Tibial nerve (tissue), 4 donors: ENCODE data around the gene FAM107A. TPM values are rescaled to one million over a fixed set of nuclear protein-coding genes. Genes with fewer than 3 reads are reported as not detected.

Experiments used
- DNase-seq, 2 donors: peaks; one replicate each; pipeline ENCODE4 v3.0.0-alpha.2; 2019; ENCODE audit warnings: low spot score in 2 of 2
- H3K27ac ChIP-seq, 4 donors: fragments of 200-600 bp; sonication (generic) in 3 of 4; one replicate each; pipeline ENCODE4 v1.5.1; 2017 to 2019; ENCODE audit warnings: mild to moderate bottlenecking in 1 of 4
- H3K27me3 ChIP-seq, 2 donors: fragments of 200-600 bp; sonication (generic) in 1 of 2; one replicate each; pipeline versions ENCODE4 v1.5.1 to v1.6.0; 2017 to 2019
- H3K36me3 ChIP-seq, 3 donors: fragments of 200-600 bp; sonication (generic); one replicate each; pipeline ENCODE4 v1.5.1; 2018 to 2019
- H3K4me1 ChIP-seq, 4 donors: fragments of 200-600 bp; sonication (generic) in 3 of 4; one replicate each; pipeline ENCODE4 v1.5.1; 2017 to 2019
- H3K4me3 ChIP-seq, 4 donors: fragments of 200-600 bp; sonication (generic) in 3 of 4; one replicate each; pipeline ENCODE4 v1.5.1; 2017 to 2019; ENCODE audit warnings: mild to moderate bottlenecking in 1 of 4, moderate library complexity in 1 of 4
- H3K9me3 ChIP-seq, 4 donors: fragments of 200-600 bp; sonication (generic) in 3 of 4; one replicate each; pipeline ENCODE4 v1.5.1; 2017 to 2019
- EP300 ChIP-seq, 2 donors: sonication (generic); formaldehyde crosslinking; IDR thresholded peaks; one replicate each; pipeline ENCODE4 v1.6.1; 2017; ENCODE audit warnings: antibody characterized with exemption in 2 of 2, mild to moderate bottlenecking in 1 of 2
- POLR2A ChIP-seq, 2 donors: fragments of 450-650 bp; IDR thresholded peaks; one replicate each; pipeline ENCODE4 v1.6.1; 2017; ENCODE audit warnings: antibody characterized with exemption in 2 of 2, mild to moderate bottlenecking in 2 of 2, moderate library complexity in 2 of 2
- WGBS, 2 donors: methylation state at CpG; one replicate each; pipeline ENCODE4 v1.1.5; 2018; 5-methylcytosine and 5-hydroxymethylcytosine counted together
- total RNA-seq, 4 donors: library from RNA; depleted of rRNA; stranded (reverse); fragments of >200 nt; gene quantifications; one replicate each; pipeline ENCODE4 v1.1.0, GENCODE V29; 2016
- TF ChIP-seq, protein P1 (sequence below), 5 experiments: fragments of 200-600 bp in 3 of 5; fragments of 450-650 bp in 2 of 5; sonication (generic) in 3 of 5; IDR thresholded peaks; one replicate each; pipeline ENCODE4 v1.5.1; 2016 to 2019; ENCODE audit warnings: antibody characterized with exemption in 5 of 5, mild to moderate bottlenecking in 3 of 5, moderate library complexity in 2 of 5

FAM107A gene
- total RNA-seq, 4 donors from 2014 or later: 147 to 305 (median 227) TPM

DNA sequence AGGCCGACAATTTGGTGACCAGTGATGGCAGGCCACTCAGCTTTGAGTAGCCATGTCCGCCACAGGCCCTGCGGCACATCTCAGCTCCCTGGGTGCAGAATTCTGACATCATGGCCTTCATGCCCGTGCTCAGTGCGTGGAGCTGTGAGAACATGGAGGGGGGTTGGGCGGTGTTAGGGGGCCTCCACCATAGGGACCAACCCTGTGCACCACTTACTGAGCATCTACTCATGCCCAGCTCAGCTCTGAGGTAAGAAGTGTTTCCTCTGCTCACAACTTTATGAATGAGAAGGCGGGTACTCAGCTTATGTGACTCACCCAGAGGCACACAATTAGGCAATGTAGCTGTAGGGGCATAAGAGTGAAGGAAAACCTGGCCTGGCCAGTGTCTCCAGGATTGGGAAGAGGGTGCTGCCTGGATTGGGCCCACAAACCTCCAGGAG lies 50.7 kb downstream of the FAM107A start:
- Histone ChIP-seq H3K36me3 (peaks cover 0 to 100% (median 7%) of the 10 kb centered on the region in 3 donors), H3K4me3 (no peak overlapping the region), H3K9me3 (no peaks in the 10 kb centered on the region), H3K27ac (no peak overlapping the region), H3K27me3 (no peaks in the 10 kb centered on the region), H3K4me1 (peaks cover 0 to 18% (median 0%) of the 10 kb centered on the region in 4 donors)
- WGBS, 2 donors: 71 to 78% methylated on average over 7 of the region's 7 CpGs
- DNase-seq: no peak
- no peak for TF ChIP-seq POLR2A (IDR thresholded peaks at IDR 0.05)
- TF ChIP-seq EP300 (IDR thresholded peaks at IDR 0.05): peak in 1 of 2 donors; percentile 18

DNA sequence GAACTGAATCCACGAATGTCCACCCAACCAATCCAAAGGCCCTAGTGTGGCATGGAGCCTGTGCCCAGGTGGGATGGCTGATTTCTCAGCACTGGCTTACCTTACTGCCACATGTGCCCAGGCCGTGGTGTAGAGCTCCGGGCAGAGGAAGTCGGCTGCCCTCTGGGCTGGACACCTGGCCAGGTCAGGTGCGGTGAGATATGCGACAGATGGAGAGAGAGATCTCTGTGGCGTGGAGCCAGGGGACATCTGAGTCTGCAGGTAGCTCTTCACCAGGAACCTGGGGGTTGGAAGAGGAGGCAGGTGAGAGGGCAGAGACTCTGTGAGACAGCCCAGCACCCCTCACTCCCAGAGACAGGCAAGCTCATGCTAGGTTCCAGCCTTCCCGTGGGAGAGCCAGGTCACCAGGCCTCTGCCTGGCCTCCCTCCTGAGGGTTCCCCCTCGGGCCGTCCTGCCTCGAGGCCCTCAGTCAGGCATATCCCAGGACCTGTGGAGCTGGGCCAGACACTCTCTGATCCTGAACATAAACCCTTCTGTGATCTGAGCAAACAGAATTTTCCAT lies 52.8 kb downstream of the FAM107A start:
- peaks cover 0 to 100% (median 7%) of the 10 kb centered on the region in 3 donors for H3K36me3 ChIP-seq
- DNase-seq: no peak
- TF ChIP-seq POLR2A (IDR thresholded peaks at IDR 0.05) (no peak), EP300 (IDR thresholded peaks at IDR 0.05) (no peak)
- TF ChIP-seq, protein P1, sequence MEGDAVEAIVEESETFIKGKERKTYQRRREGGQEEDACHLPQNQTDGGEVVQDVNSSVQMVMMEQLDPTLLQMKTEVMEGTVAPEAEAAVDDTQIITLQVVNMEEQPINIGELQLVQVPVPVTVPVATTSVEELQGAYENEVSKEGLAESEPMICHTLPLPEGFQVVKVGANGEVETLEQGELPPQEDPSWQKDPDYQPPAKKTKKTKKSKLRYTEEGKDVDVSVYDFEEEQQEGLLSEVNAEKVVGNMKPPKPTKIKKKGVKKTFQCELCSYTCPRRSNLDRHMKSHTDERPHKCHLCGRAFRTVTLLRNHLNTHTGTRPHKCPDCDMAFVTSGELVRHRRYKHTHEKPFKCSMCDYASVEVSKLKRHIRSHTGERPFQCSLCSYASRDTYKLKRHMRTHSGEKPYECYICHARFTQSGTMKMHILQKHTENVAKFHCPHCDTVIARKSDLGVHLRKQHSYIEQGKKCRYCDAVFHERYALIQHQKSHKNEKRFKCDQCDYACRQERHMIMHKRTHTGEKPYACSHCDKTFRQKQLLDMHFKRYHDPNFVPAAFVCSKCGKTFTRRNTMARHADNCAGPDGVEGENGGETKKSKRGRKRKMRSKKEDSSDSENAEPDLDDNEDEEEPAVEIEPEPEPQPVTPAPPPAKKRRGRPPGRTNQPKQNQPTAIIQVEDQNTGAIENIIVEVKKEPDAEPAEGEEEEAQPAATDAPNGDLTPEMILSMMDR (IDR thresholded peaks at IDR 0.05): no peak

DNA sequence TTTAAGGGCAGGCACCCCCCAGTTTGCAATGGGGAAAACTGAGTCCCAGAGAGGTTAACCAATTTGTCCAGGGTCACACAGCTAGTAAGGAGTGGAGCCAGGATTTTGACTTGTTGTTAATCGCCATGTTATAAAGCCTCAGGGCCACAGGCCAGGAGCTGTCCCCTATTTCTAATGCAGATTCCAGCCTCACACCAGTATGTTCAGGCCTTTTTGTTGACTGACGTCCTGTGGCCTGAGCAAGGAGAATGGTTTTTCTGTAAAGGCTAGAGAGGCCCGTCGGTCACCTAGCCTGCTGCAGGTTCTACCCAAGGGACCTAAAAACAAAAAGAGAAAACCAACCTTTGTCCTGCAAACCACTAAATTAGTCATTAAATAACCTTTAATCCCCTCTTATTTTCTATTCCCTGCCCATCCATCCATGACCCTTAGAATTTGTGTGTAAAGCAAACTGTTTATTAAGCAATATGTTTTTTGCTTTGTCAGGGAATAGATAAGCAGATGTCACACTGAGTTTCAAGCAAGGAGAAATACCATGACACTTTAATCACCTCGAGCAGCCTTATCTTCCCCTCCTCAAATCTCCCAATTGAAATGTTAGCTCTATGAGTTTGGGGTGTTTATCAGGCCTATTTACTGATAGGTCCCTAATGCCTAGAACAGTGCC lies 54.3 kb downstream of the FAM107A start:
- H3K4me1 ChIP-seq: peaks cover 0 to 3% (median 0%) of the 10 kb centered on the region in 4 donors
- TF ChIP-seq, protein P1 (IDR thresholded peaks at IDR 0.05): no peak
- no peak for TF ChIP-seq POLR2A (IDR thresholded peaks at IDR 0.05)
- no peak for TF ChIP-seq EP300 (IDR thresholded peaks at IDR 0.05)
- 82 to 84% methylated on average over 5 of the region's 5 CpGs for WGBS, 2 donors
- no peak for DNase-seq
- no peaks in the 10 kb centered on the region for H3K9me3 ChIP-seq
- H3K27ac ChIP-seq: no peak overlapping the region
- no peaks in the 10 kb centered on the region for H3K27me3 ChIP-seq
- no peak overlapping the region for H3K4me3 ChIP-seq
- H3K36me3 ChIP-seq: peaks cover 0 to 100% (median 4%) of the 10 kb centered on the region in 3 donors

More for the DNA sequence above, 52.8 kb downstream of the FAM107A start:
- no peaks in the 10 kb centered on the region for H3K27me3 ChIP-seq
- no peak overlapping the region for H3K4me3 ChIP-seq
- 84 to 86% methylated on average over 10 to 11 of the region's 11 CpGs for WGBS, 2 donors
- H3K9me3 ChIP-seq: no peaks in the 10 kb centered on the region
- H3K27ac ChIP-seq: no peak overlapping the region
- H3K4me1 ChIP-seq: peaks cover 0 to 15% (median 0%) of the 10 kb centered on the region in 4 donors

DNA sequence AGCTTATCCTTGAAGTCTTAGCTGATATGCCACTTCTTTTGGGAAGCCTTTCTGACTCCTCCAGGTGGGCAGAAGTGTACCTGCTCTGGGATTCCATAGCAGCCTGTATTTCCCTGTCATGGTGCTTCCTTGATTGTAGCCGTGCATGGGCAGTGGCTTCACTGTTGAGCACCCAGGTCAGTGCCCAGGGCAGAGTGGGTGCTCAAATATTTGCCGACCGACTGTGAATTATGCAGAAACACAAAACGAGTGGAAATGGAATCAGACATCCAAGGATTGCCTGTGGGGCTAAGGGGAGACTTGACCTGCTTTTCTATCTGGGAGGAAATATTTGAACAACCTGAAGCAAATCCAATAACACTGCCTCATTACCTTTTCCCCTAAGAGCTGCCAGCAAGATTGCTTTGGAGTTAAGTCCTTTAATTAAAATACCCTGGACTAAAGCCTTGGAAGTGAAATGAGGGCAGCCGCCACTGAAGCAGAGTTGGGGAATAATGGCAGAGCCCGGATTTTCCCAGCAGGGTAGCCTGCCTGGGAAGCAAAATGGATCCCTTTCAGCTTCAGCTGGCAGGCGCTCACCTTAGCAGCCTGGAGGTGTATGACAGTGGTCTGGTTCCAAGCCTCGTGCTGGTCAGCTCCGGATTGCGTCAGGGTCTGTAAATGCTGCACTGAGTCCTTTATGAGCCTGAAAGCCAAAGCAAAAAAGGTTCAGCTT lies 55.1 kb downstream of the FAM107A start:
- WGBS, 2 donors: 50 to 57% methylated on average over 10 of the region's 10 CpGs
- no peak for DNase-seq
- peaks cover 0 to 99% (median 4%) of the 10 kb centered on the region in 3 donors for H3K36me3 ChIP-seq

DNA sequence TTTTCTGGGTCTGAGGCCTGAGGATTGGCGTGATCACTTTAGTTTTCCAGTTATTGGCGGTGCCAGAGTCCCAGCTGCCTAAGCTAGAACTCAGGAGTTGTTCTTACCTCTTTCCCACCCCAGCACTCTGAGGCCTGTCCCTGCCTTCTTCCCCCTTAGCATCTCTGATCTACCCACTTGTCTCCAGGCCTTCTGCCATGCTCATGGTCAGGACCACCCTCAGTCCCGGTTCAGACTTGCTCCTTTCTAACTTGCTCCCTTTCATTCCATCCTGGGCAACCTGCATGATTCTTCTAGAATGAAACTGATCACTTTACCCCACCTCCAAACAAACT lies 55.9 kb downstream of the FAM107A start:
- WGBS, 2 donors: 91 to 94% methylated on average over 3 of the region's 3 CpGs
- peaks cover 0 to 99% (median 4%) of the 10 kb centered on the region in 3 donors for H3K36me3 ChIP-seq
- no peak overlapping the region for H3K27ac ChIP-seq

More for the DNA sequence above, 55.1 kb downstream of the FAM107A start:
- H3K27me3 ChIP-seq: no peaks in the 10 kb centered on the region
- H3K4me1 ChIP-seq: peaks cover 0 to 3% (median 0%) of the 10 kb centered on the region in 4 donors
- H3K4me3 ChIP-seq: no peak overlapping the region
- H3K9me3 ChIP-seq: no peaks in the 10 kb centered on the region
- no peak for TF ChIP-seq POLR2A (IDR thresholded peaks at IDR 0.05)
- TF ChIP-seq, protein P1 (IDR thresholded peaks at IDR 0.05): no peak
- TF ChIP-seq EP300 (IDR thresholded peaks at IDR 0.05): no peak
- no peak overlapping the region for H3K27ac ChIP-seq

More for the DNA sequence above, 55.9 kb downstream of the FAM107A start:
- H3K9me3 ChIP-seq: no peaks in the 10 kb centered on the region
- peaks cover 0 to 3% (median 0%) of the 10 kb centered on the region in 4 donors for H3K4me1 ChIP-seq
- no peaks in the 10 kb centered on the region for H3K27me3 ChIP-seq
- DNase-seq: no peak
- H3K4me3 ChIP-seq: no peak overlapping the region
- TF ChIP-seq, protein P1 (IDR thresholded peaks at IDR 0.05): no peak
- TF ChIP-seq EP300 (IDR thresholded peaks at IDR 0.05): no peak
- no peak for TF ChIP-seq POLR2A (IDR thresholded peaks at IDR 0.05)
